ENCODE data around the gene FAS.
A peak's percentile ranks its signal among the peaks of the same experiment; 100 is the strongest.
"Not testable (repeated sequence)": the region's sequence is repeated elsewhere in the genome, so short reads cannot be mapped to it uniquely, and the experiment has no call there.

FAS gene

DNA sequence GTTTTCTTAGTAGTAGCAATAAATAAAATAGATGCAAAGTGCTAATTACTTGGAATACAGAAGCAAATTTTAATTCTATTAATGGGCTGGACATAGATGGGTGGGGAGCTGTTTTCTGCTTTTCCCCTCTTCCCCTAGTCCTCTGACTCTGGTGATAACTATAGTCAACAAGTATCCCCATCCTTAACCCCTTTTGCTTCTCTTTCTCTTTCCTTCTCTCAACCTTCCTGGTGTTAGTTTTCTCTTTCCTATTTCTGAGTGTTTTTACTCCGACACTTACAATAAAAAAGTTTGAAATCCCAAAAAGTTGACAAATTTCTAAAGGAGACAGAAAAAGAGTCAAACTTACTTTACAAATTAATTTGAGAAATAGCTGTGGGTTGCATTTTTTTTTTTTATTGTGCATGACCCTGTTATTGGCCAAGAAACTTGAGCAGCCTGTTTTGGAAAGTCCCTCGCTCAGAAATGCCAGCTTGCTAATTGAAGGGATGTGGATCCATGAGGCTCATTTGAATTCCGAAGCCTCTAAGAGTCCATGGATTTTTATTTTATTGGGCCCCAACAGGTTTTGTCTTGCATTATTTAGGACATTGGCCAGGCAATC lies 2.4 kb downstream of the FAS start:
- DNase-seq (ENCODE audit: low read depth): no peak

DNA sequence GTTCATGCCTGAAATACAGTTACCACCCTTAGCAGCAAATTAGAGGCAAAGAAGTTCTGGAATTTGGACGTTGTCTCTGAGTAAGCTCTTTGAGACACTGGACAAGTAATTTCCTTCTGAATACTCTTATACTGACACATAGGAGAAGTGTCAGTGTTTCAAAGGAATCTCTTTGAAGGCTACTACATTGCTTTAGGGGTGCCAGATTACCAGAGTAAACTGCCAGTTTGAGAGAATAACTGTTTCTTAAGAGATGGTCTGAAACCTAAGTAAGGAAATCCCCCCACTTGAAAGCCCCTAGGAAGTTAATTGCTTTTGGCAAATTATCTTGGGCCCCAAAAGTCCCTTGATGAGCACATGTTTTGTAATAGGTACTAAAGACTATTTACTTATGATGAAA lies 3.4 kb downstream of the FAS start:
- DNase-seq (ENCODE audit: low read depth): no peak

- DNase-seq (ENCODE audit: low read depth): no peak
These were observed 4.7 kb downstream of the FAS start for GRCh38 chr10:88995156-88995876.

- no peak for DNase-seq (ENCODE audit: low read depth)
These were observed 6.3 kb downstream of the FAS start for GRCh38 chr10:88996927-88997326.

- no peak for DNase-seq (ENCODE audit: low read depth)
These were observed 9.0 kb downstream of the FAS start for GRCh38 chr10:88999625-89000024.

GRCh38 chr10:89001024-89001728 lies 10.6 kb downstream of the FAS start:
- DNase-seq (ENCODE audit: low read depth): no peak

- DNase-seq (ENCODE audit: low read depth): no peak
These were observed 11.1 kb downstream of the FAS start for GRCh38 chr10:89001729-89002072.

DNA sequence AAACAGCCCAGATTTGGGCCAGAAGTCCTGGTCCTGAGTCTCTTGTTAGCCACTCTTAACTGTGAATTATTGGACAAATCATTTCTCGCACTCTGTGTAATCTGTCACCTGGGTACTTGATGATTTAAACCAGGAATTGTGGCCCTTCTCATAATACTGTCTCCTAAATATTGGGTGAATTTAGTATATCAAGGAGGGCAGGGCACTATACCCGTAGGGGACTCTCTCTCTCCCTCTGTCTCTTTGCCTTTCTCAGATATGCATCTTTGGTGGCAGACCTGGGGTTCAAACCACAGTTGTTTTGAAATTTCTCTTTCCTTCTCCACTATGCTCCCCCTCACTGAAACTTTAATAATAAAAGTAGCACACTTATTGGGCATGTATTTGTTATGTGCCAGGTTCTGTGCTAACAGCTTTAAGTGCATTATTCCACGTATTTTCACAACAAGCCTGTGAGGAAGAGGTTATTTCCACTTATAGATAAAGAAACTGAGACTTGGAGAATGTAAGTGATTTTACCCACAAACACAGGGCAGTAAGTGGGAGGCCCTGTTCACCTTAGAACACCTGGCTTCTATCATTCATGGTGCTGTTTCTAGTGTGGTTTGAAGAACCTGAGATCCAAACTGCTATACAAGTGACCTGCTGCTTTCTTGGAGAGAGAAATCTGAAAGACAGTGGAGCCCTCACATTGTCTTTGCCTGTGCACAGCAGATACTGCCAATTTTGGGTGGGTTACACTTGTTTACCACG lies 11.8 kb downstream of the FAS start:
- DNase-seq (ENCODE audit: low read depth): no peak

DNA sequence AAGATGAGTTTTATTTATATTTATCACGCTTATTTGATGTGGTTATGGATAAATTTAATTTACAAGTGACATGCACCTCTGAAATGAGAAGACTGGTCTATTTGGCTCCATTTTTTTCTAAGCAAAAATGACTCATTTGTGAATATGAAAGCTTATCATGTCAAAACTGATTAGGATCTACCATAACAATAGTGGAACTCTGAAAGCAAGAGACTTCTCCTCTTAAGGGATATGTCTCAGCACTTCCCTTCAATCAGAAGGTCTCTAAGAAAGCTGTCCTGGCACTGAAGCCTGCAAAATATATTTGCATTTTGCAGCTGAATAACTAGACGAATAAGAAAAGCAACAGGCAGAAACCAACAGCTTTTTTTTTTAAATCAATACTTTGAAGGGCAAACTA lies 12.7 kb downstream of the FAS start:
- no peak for DNase-seq (ENCODE audit: low read depth)

GRCh38 chr10:89007129-89007893 lies 16.7 kb downstream of the FAS start:
- no peak for DNase-seq (ENCODE audit: low read depth)

DNA sequence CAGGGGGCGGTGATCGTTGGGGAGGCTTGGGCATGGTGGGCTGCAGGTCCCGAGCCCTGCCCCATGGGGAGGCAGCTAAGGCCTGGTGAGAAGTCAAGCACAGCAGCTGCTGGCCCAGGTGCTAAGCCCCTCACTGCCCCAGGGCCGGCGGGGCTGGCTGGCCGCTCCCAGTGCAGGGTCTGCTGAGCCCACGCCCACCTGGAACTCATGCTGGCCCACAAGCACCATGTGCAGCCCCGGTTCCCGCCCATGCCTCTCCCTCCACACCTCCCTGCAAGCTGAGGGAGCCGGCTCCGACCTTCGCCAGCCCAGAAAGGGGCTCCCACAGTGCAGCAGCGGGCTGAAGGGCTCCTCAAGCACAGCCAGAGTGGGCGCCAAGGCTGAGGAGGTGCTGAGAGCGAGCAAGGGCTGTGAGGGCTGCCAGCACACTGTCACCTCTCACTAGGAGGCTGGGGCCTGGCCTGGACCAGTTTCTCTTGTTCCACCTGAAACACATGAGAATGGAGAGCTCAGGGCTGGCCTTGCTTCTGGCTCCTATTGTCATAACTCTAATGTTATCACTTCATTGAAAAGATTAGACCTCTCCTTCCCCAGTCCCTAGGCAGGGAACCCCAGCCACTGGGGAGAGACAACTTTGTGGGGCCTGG lies 28.2 kb downstream of the FAS start:
- not testable (repeated sequence) for DNase-seq (ENCODE audit: low read depth)

GRCh38 chr10:89019569-89020327 lies 29.1 kb downstream of the FAS start:
- no peak for DNase-seq (ENCODE audit: low read depth)

DNA sequence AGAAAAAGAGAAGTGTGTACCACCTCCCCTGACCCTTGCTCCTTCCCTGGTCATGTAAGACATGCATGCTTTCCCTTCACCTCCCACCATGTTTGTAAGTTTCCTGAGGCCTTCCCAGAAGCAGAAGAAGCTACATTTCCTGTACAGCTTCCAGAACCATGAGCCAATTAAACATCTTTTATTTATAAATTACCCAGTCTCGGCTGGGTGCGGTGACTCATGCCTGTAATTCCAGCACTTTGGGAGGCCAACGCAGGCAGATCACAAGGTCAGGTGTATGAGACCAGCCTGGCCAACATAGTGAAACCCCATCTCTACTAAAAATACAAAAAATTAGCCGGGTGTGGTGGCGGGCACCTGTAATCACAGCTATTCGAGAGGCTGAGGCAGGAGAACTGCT lies 30.9 kb downstream of the FAS start:
- not testable (repeated sequence) for DNase-seq (ENCODE audit: low read depth)

GRCh38 chr10:89022734-89023133 lies 32.1 kb downstream of the FAS start:
- no peak for DNase-seq (ENCODE audit: low read depth)

DNA sequence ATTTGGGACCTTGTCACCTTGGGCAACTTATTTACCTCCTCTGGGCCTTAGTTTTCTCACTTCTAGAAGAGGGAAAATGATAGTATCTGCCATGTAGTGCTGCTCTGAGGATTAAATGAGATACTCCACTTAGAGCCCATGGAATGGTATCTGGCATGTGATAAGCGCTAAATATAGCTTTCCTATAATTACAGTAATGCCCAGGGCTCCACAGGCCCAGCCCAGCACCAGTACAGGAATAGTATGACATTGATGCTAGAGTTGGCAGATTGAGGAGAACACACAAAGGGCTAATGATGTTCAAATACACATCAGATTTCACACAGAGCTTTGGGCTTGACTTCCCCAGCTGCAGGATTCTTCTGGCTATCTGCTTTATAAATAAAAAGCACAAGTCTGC lies 34.9 kb downstream of the FAS start:
- DNase-seq (ENCODE audit: low read depth): no peak

DNA sequence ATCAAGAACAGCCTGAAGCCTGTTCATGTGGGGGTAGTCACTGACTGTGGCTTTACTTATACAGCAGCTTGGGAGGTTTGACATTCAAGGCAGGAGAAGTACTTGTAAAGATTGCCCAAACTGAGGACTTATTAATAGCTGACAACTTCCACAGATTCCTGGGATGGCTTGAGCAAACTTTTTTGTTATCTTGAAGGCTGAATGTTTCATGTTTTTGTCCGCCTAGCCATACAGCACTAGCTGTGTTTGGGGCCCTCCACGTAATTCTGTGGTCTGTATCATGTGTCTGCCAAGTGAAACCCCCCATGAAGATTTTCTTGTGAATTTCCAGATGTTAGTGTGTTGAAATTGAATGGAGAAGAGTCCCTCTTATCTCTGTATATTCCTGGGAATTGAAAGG lies 38.6 kb downstream of the FAS start:
- DNase-seq (ENCODE audit: low read depth): no peak

- peak; percentile 38 for DNase-seq (ENCODE audit: low read depth)
These were observed 39.3 kb downstream of the FAS start for GRCh38 chr10:89029785-89030437.

DNA sequence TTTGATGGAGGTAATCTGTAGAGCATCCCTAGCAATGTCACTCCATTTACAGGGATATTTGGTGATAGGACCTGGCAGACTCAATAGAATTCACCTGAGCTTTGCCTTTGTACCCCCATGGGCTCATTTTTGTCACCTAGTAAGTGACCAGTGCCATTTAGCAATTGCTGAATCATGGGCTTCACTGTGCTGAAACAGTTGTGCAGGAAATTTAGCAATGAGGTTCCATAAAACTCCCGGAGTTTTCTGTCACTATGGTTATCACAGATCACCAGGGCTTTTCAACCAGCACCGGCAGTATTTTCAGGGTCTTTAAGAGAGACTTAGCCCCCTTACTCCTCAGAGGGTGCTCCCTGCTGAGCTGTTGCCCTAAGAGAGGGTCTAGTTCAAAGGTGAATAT lies 40.2 kb downstream of the FAS start:
- DNase-seq (ENCODE audit: low read depth): no peak

DNA sequence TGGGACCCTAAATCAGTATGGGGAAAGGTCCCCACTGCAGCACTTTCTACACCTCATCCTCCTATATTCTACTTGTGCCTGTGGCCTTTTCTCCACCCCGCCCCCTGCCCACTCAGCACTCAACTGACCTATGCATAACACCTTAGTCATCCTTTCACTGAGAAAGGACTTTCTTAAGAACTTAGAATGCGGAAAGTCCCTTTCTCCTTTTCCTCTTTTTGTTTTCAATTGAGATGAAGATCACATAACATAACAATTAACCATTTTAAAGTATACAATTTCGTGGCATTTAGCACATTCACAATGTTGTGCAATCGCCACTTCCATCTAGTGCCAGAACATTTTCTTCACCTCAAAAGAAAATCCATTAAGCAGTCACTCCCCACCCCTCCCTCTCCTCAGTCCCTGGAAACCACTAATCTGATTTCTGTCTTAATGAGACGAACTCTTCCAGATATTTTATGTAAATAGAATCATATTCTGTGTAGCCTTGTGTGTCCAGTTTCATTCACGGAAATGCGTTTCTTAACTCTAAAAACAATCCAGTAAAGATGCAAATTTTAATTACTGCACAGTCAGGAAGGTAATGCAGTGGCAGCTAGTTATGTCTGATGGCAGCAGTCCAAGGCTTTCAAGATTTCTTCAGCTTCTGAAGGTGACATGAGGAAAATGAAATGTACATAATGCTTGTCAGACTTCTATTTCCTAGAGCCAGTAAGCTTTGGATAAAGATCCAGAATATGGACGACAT lies 41.7 kb downstream of the FAS start:
- DNase-seq (ENCODE audit: low read depth): no peak

DNA sequence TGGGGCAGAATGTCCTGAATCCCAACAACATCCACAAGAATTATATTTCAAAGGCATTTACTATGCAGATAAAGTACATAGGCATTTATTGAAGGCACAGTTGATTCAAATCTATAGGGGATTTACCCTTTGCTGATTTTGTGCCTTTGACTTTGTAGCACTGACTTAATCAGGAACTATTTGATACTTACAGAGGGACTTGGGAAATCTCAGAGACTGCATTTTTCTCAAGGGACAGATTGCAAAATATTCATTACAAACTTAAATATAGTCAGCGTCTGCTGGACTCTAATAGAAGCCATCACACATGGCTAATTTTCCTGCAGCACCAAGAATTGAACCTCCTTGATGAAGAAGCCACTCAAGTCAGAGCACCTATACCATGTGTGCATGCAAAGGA lies 44.9 kb downstream of the FAS start:
- DNase-seq (ENCODE audit: low read depth): no peak

Measured in activated T-helper 1 cell treated with Interleukin-2 at 50 U/mL for 16 hours (primary cell).